ENCODE results near the gene DENND1A. TPM values are rescaled to one million over a fixed set of nuclear protein-coding genes. Genes with fewer than 3 reads are reported as not detected.

The DENND1A gene
- total and polyA plus RNA-seq, 2 donors from 2014 or later, result 16.3 to 19.6 TPM

GRCh38 chr9:123355761-123356431 lies 574.0 kb downstream of the DENND1A start, which contains the start of gene CRB2:
TSS of gene CRB2 (plus strand) at chr9:123356197. CDS start at chr9:123356261, 64 bp downstream.
- Histone ChIP-seq H3K4me3 (ENCODE audit: low read length in 3 of 3) (peak within 1 kb of the TSS in 1 of 3 donors; percentile 67), H3K36me3 (ENCODE audit: control insufficient read depth in 2 of 3, insufficient read depth in 3 of 3, low read length in 3 of 3) (no peaks in the 10 kb centered on the region), H3K9me3 (ENCODE audit: control insufficient read depth in 2 of 3, insufficient read depth in 1 of 3, low read length in 3 of 3) (no peaks in the 10 kb centered on the region), H3K27ac (ENCODE audit: low read depth in 2 of 2, low read length in 2 of 2) (no peak within 1 kb of the TSS), H3K4me1 (ENCODE audit: control insufficient read depth in 2 of 3, insufficient read depth in 2 of 3, low read depth in 1 of 3, low read length in 3 of 3) (peaks cover 0 to 6% (median 0%) of the 10 kb centered on the region in 3 donors), H3K9ac (ENCODE audit: low read length in 3 of 3) (peak within 1 kb of the TSS in 1 of 3 donors; percentile 26), H3K27me3 (ENCODE audit: control insufficient read depth, insufficient read depth, low read length) (no peaks in the 10 kb centered on the region)
- FAIRE-seq (no peak), DNase-seq (peak in 4 of 5 donors; percentile 81 to 90 (median 84))
- TF ChIP-seq CTCF (IDR thresholded peaks at IDR 0.05; ENCODE audit: borderline replicate concordance, extremely low read depth, insufficient read depth), result no peak
- intact Hi-C loops (cut with DNase I), result loop anchor here (10.0 kb wide), 1 partner anchor 271 kb away; no protein-coding TSS in a partner anchor

DNA sequence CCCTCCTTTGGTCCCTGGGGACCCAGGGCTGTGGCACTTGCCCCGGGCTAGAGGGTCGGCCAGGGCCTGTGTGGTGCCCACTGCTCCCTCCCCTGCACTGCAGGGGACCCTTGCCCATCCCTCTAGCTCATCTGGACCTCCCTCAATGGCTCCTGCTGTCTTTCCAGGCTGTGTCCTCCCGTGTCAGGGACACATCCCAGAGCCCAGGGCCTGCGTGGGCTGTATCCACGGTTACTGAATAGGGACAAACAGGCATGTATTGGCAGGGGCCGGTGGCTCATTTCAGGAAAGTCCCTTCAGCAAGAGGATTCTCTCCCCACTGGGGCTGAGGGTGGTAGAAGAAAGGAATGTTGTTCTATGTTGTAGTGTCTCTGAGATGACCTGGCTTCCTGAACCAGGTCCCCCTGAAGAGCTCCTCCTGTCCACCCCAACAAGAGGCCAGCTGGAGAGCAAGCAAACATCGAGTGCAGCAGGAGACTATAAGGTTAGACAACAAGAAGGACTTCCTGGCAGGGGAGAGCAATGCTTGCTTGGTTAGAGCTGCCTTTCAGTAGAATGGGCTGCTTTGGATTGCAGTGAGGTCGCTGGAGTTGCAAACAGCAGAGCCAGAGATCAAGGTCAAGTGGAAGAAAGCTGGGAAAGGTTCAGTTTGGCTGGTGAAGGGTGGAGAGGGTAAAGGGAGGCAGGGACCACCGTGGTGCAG lies 575.0 kb downstream of the DENND1A start:
- no peak overlapping the region for H3K4me3 ChIP-seq (ENCODE audit: low read length in 3 of 3)
- intact Hi-C loops (cut with DNase I), result loop anchor here (10.0 kb wide), 1 partner anchor 270 kb away; no protein-coding TSS in a partner anchor
- H3K27ac ChIP-seq (ENCODE audit: low read depth in 2 of 2, low read length in 2 of 2), result no peak overlapping the region
- no peak overlapping the region for H3K9ac ChIP-seq (ENCODE audit: low read length in 3 of 3)
- FAIRE-seq (no peak), DNase-seq (peak in 1 of 5 donors; percentile 55)
- H3K9me3 ChIP-seq (ENCODE audit: control insufficient read depth in 2 of 3, insufficient read depth in 1 of 3, low read length in 3 of 3), result no peaks in the 10 kb centered on the region
- H3K4me1 ChIP-seq (ENCODE audit: control insufficient read depth in 2 of 3, insufficient read depth in 2 of 3, low read depth in 1 of 3, low read length in 3 of 3), result peaks cover 0 to 6% (median 0%) of the 10 kb centered on the region in 3 donors
- H3K27me3 ChIP-seq (ENCODE audit: control insufficient read depth, insufficient read depth, low read length), result no peaks in the 10 kb centered on the region
- no peaks in the 10 kb centered on the region for H3K36me3 ChIP-seq (ENCODE audit: control insufficient read depth in 2 of 3, insufficient read depth in 3 of 3, low read length in 3 of 3)
- TF ChIP-seq CTCF (IDR thresholded peaks at IDR 0.05; ENCODE audit: borderline replicate concordance, extremely low read depth, insufficient read depth), result no peak

DNA sequence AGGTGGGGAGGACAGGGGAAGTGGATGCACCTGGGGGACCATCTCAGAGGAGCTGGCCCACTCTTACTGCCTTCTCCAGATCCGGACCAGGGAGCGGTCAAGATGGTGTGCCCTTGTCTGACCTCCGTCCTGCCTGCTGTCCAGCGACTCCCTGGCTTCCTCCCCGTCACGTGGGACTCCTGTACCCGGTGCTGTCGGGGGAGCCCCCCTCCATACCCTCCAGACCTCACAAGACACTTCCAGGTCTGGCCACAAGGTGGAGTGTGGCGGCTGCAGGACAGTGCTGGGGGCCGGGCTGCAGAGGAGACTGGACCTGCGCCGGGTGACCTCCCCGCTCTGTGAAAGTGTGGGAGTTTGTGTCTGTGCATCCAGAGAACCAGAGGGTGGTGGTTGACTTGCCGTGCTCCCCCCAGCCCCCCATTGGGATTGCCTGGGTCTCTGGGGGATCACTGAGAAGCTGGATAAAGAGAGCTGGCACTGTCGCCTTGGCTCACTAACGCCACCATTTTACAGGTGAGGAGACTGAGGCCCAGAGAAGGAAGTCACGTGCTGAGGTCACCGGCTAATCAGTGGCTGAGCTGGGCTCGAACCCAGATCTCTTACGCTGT lies 575.8 kb downstream of the DENND1A start:
- no peak overlapping the region for H3K27ac ChIP-seq (ENCODE audit: low read depth in 2 of 2, low read length in 2 of 2)
- TF ChIP-seq CTCF (IDR thresholded peaks at IDR 0.05; ENCODE audit: borderline replicate concordance, extremely low read depth, insufficient read depth), result peak; percentile 69
- DNase-seq (peak in 4 of 5 donors; percentile 86 to 92 (median 88)), FAIRE-seq (no peak)
- no peaks in the 10 kb centered on the region for H3K36me3 ChIP-seq (ENCODE audit: control insufficient read depth in 2 of 3, insufficient read depth in 3 of 3, low read length in 3 of 3)
- peaks cover 0 to 6% (median 0%) of the 10 kb centered on the region in 3 donors for H3K4me1 ChIP-seq (ENCODE audit: control insufficient read depth in 2 of 3, insufficient read depth in 2 of 3, low read depth in 1 of 3, low read length in 3 of 3)
- H3K4me3 ChIP-seq (ENCODE audit: low read length in 3 of 3), result no peak overlapping the region
- intact Hi-C loops (cut with DNase I), result loop anchor here (10.0 kb wide), 1 partner anchor 269 kb away; no protein-coding TSS in a partner anchor
- H3K27me3 ChIP-seq (ENCODE audit: control insufficient read depth, insufficient read depth, low read length), result no peaks in the 10 kb centered on the region
- no peak overlapping the region for H3K9ac ChIP-seq (ENCODE audit: low read length in 3 of 3)
- no peaks in the 10 kb centered on the region for H3K9me3 ChIP-seq (ENCODE audit: control insufficient read depth in 2 of 3, insufficient read depth in 1 of 3, low read length in 3 of 3)

Measured in kidney (tissue), 14 donors.